ENCODE data around the gene RNF149.

RNF149 gene

GRCh38 chr2:101232770-101233169 is 75.7 kb downstream of the RNF149 start:
- DNase-seq (ENCODE audit: low read depth in 2 of 2, low spot score in 1 of 2): no peak

GRCh38 chr2:101231937-101232730 is 76.4 kb downstream of the RNF149 start:
- no peak for DNase-seq (ENCODE audit: low read depth in 2 of 2, low spot score in 1 of 2)

- DNase-seq (ENCODE audit: low read depth in 2 of 2, low spot score in 1 of 2): no peak
These were observed 77.3 kb downstream of the RNF149 start for GRCh38 chr2:101231240-101231639.

GRCh38 chr2:101230541-101231001 is 77.9 kb downstream of the RNF149 start:
- DNase-seq (ENCODE audit: low read depth in 2 of 2, low spot score in 1 of 2): no peak
